Hippocampal formation (tissue), 2 donors: Measurements from ENCODE around the gene RTP3.

ENCODE experiments used
- DNase-seq, 2 donors: peaks; one replicate each; lab custom pipeline; 2025; lab: John Stamatoyannopoulos, UW

The RTP3 gene

GRCh38 chr3:46469680-46470357 is 28.0 kb upstream of the RTP3 start:
- no peak for DNase-seq

GRCh38 chr3:46470831-46471230 is 26.9 kb upstream of the RTP3 start:
- no peak for DNase-seq

- DNase-seq: no peak
These were observed 26.3 kb upstream of the RTP3 start for GRCh38 chr3:46471371-46471914.

- DNase-seq: no peak
These were observed 25.0 kb upstream of the RTP3 start for GRCh38 chr3:46472736-46473135.

- no peak for DNase-seq
These were observed 20.6 kb upstream of the RTP3 start for GRCh38 chr3:46477145-46477544.

- DNase-seq: no peak
These were observed 20.0 kb upstream of the RTP3 start for GRCh38 chr3:46477756-46478155.

GRCh38 chr3:46478341-46478740 is 19.4 kb upstream of the RTP3 start:
- DNase-seq: no peak

GRCh38 chr3:46479021-46479420 is 18.8 kb upstream of the RTP3 start:
- no peak for DNase-seq

- DNase-seq: no peak
These were observed 18.1 kb upstream of the RTP3 start for GRCh38 chr3:46479696-46480095.

GRCh38 chr3:46480491-46481195 is 17.1 kb upstream of the RTP3 start:
- DNase-seq: peak; percentile 41 to 61

GRCh38 chr3:46481636-46482035 is 16.1 kb upstream of the RTP3 start:
- DNase-seq: no peak

GRCh38 chr3:46482632-46483350 is 15.0 kb upstream of the RTP3 start:
- DNase-seq: no peak

GRCh38 chr3:46483825-46484224 is 14.0 kb upstream of the RTP3 start:
- no peak for DNase-seq

- DNase-seq: no peak
These were observed 13.4 kb upstream of the RTP3 start for GRCh38 chr3:46484388-46484787.

- DNase-seq: no peak
These were observed 12.6 kb upstream of the RTP3 start for GRCh38 chr3:46484911-46485778.

GRCh38 chr3:46485779-46486175 is 12.0 kb upstream of the RTP3 start:
- DNase-seq: no peak

- peak; percentile 81 for DNase-seq
These were observed 8.9 kb upstream of the RTP3 start for GRCh38 chr3:46488735-46489361.

GRCh38 chr3:46489381-46489780 is 8.4 kb upstream of the RTP3 start:
- no peak for DNase-seq

GRCh38 chr3:46489875-46490274 is 7.9 kb upstream of the RTP3 start:
- no peak for DNase-seq

- no peak for DNase-seq
These were observed 7.3 kb upstream of the RTP3 start for GRCh38 chr3:46490338-46491084.
